Adipose tissue (tissue), 3 donors: ENCODE data around the gene TLE3. TPM values are rescaled to one million over a fixed set of nuclear protein-coding genes. Genes with fewer than 3 reads are reported as not detected.

Source experiments
- H3K27ac ChIP-seq: one replicate; pipeline ENCODE4 v1.5.1; 2013; ENCODE audit warnings: low read depth, low read length
- WGBS, 3 donors: extraction: QIAGEN DNeasy Blood & Tissue Kit; methylation state at CpG; one replicate each; pipeline ENCODE4 v1.1.7; 2013; 5-methylcytosine and 5-hydroxymethylcytosine counted together
- polyA plus RNA-seq, 3 donors: library from polyadenylated mRNA; stranded (reverse); fragments of 200-250 nt; gene quantifications; one replicate each; pipeline ENCODE4 v1.2.3, GENCODE V29; 2013
- donor health status: healthy with polysubstance abuse.
- donor health status: Bipolar disorder and iron deficiency.
- donor health status: healthy.

TLE3 gene
- polyA plus RNA-seq, 3 donors = 6.0 to 34.2 (median 31.4) TPM

DNA sequence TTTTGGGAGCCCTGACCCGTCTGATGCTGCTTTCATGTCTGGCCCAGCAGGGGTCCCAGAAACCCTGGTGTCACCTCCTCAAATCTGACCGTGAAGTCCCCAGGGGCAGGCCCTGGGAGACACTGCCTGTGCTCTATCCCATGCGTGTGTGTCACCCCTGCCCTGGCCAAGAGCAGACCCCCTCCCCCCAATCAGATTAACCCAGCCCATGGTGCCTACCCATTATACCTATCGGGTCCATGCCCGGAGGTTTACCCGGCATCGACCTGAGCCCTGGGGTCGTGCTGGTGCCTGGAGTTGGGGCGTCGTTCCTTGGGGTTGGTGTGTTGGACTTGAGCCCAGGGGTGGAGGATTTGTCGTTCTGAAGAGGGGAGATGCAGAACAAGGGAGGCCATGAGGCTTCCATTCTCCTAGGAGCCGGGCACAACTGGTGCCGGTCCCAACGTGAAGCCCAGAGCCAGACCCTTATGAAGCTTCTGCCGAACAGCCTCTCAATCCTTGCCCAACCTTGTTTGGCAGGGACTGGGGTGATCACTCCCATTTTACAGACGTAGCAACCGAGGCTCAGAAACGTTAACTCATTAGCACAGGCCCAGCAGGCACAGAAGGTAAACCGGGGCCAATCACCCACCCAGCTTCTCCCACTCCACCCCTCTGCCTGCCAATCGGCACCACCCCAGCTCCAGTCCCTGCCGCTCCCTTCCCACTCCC, 39.6 kb downstream of the TLE3 start:
- WGBS, 3 donors = 91 to 95% (median 92%) methylated on average over 21 of the region's 21 CpGs

DNA sequence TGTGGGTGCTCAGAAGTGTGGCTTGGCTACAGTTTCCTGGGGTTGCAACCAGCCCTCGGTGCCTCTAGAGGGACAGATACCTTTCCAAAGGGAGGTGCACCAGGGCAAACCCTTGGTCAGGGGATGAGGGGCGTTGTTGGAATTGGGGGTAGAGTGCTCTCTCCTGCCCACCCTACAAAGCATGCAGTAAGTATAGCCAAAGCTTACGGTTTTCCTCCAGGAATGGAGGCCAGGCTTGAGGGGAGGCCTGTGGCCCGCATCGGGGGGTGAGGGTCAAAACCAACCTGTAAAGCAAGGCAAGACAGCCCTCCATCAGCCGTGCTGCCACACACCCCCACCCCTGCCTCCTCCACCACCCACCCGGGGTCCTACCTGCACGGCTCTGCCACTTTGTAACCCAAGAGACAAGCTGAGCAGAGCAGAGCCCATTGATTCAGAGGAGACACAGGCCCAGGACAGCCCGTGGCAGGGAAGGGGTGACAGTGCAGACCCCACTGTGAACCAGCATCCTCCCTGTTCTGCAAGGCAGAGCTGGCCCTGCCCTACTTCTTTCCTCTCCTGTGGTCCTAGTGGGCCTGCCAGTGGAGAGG, 41.5 kb downstream of the TLE3 start:
- no peak overlapping the region for H3K27ac ChIP-seq
- 92 to 94% (median 93%) methylated on average over 9 of the region's 9 CpGs for WGBS, 3 donors

More for the DNA sequence above, 39.6 kb downstream of the TLE3 start:
- H3K27ac ChIP-seq = no peak overlapping the region

DNA sequence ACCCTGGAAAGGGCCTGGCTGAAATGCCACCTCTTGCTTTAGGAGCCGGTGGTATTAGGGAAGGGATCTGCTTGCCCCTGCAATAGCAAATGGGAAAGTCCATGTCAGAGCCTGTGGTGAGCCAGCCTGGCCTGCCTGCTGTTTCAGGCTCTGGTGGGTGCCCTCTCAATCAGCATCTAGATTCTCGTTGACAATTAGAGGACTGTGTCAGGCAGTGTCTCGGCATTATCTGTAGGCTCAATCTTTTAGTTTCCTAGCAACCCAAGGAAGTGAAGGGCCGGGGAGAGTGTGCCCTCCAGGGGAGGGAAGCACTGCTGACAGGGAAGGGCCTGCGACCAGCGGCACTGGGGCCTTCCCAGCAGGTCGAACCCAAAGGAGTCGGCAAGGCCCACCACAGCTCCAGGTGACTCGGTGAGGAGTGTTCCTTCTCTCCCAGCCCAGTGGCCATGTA, 42.1 kb downstream of the TLE3 start:
- H3K27ac ChIP-seq = no peak overlapping the region
- 80 to 89% (median 83%) methylated on average over 9 of the region's 9 CpGs for WGBS, 3 donors

DNA sequence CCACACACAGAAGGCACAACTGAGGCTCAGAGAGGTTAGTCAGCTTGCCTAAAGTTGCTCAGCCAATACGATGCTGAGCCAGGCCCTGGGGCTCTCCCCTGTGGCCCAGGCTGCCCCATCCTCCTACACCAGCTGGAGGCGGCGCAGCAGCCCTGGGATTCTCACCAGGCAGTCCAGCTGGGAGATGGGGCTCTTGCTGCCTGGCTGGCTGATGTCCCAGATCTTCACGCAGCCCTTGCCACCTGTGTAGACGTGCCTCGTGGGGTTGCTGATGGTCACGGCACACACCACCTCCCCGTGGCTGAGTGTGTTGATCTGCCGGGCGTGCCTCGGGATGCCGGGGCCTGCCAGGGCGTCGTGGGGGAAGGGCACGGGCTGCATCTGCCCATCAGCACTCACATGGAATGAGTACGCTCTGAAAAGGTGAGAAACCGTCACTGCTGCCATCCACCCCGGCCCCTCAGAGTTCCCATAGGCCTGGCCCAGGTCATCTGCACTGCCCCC, 42.8 kb downstream of the TLE3 start:
- 87 to 92% (median 90%) methylated on average over 18 of the region's 18 CpGs for WGBS, 3 donors
- H3K27ac ChIP-seq = no peak overlapping the region

DNA sequence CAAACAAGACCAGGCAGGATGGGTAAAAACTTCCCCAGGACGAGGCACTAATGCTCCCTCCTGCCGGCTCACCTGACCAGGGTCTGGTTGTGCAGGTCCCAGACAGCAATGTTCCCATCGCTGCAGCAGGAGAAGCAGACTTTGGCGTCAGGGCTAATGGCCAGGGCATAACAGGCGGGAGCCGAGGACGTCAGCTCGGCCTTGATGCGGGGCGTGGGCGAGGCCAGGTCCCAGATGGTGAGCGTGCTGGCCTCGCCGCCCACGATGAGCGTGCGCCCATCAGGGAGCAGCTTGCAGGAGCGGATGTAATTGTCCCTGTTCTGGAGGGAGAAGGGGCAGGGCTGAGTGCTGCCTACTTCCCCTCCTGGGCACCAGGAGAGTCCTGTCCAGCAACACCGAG, 43.4 kb downstream of the TLE3 start:
- WGBS, 3 donors = 89 to 95% (median 93%) methylated on average over 19 of the region's 19 CpGs

DNA sequence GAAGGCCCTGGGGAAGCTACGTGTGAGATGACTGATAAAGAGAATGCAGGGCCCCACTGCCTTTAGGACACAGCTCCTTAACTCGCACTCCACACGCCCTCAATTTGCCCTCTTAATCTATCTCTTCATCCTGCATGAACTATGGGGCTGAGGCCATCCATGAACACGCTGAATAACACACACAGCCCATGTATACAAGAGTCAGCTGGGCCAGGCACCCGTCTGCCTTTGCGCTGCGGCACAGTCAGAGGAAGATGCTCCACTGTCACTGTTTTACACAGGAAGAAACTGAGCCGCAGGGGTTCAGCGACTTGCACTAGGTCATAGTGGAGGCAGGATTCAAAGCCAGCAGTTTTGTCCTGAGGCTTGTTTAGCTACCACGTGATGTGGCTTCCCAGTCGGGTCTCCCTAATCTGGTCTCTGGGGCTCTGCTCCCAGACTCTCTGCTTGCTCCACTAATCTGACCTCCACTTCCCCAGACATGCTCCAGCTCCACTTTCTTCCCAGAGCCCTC, 43.9 kb downstream of the TLE3 start:
- 59 to 88% (median 72%) methylated on average over 11 of the region's 11 CpGs for WGBS, 3 donors

More for the DNA sequence above, 43.4 kb downstream of the TLE3 start:
- no peak overlapping the region for H3K27ac ChIP-seq

DNA sequence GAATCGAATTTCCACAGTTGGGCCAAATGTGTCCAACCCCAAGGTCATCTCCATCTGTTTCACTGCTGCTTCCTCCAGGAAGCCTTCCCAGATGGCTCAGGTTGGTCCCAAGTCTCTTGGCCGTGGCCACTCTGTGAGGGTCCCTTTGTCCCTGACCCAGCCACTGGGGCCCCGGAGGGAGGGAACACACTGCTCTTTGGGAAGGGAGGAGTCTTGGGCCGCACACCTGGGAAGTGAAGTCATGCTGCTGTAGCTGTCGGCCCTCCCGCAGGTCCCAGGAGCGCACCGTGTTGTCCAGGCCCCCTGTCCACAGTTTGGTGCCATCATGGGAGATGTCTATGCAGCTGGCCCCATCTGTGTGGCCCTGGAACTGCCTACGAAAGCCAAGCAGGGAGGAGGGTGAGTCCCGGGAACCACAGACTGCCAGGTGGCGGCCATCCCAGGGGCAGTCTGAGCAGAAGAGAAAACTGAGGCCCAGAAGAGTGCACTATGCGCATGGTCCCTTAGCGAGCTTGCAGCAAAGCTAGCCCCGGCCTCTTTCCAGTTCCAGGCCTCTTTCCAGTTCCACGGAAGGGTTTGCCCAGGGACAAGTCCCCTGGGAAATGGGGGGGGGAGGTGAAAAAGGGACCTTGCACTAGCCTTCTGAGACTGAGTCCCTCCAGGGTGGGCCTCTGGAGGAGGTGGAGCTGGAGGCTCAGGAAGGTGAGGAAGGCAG, 44.6 kb downstream of the TLE3 start:
- WGBS, 3 donors = 82 to 90% (median 84%) methylated on average over 15 of the region's 15 CpGs
- H3K27ac ChIP-seq = no peak overlapping the region

More for the DNA sequence above, 43.9 kb downstream of the TLE3 start:
- no peak overlapping the region for H3K27ac ChIP-seq

DNA sequence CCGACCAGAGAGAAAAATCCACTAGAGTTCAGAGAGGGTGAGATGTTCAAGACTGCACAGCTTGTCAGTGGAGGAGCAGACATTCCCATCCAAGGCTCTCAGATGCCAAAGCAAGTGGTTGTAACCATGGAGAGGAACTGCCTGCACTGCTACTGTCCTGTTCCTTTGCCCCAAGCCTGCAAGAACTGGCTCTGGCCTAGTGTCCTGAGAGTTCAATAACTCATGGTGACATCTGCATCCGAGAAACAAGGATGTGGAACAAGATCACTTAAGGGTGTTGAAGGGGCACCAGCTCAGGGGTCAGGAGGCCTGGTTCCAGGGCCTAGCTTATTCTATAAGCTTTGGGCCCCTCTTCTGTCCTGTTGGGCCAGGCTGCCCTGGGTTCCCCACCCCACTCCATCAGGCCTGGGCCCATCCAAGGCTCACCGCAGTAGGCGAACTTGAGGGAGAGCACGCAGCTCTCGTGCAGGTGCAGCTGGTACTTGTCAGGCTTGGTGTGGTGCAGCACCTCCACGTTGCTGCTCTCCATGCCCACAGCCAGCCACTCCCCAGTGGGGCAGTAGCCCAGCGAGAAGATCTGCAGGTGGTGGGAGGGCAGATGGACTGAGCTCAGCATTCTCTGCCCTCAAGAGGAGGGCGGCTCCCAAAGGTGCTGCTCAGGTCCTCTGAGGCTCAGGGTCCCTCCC, 45.6 kb downstream of the TLE3 start:
- no peak overlapping the region for H3K27ac ChIP-seq
- WGBS, 3 donors = 88 to 91% (median 90%) methylated on average over 9 of the region's 9 CpGs

DNA sequence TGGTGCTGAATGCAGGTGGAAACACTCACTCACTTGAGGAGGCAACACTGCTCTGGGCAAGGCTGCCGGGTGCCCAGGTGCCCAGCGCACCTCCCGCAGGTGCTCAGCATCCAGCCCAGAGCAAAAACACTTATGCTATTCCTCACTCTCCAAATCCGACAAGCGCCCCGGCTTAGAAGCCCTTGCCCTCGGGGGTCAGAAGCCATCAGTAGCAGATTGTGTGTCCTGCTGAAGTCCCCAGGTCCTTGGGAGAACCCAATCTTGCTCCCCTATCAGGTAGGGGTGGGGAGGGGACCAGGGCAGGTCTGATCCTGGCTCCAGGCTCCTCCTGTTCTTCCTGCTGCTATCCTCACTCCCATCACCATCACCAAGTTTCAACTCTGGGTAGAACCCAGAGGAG, 46.7 kb downstream of the TLE3 start:
- no peak overlapping the region for H3K27ac ChIP-seq
- 89 to 97% (median 95%) methylated on average over 7 of the region's 7 CpGs for WGBS, 3 donors

DNA sequence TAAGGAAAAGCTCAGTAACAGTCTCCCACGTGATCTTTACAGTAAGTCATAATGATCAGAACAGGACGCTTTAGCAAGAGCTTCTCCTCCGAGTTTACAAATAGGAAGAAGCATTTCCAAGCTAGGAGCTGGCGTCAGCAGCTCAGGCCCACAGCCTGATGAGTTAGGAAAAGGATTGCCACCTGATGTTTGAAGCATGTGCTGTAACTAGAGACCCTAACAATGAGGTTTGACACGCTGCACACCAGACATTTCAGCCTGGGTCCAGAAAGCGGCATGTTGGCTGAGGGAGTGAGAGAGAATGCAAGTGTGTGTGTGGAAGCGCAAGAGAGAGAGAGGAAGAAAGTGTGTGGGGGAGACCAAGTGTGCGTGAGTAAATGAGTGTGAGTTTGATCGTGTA, 47.3 kb downstream of the TLE3 start:
- 88 to 94% (median 89%) methylated on average over 9 of the region's 9 CpGs for WGBS, 3 donors
- H3K27ac ChIP-seq = no peak overlapping the region

DNA sequence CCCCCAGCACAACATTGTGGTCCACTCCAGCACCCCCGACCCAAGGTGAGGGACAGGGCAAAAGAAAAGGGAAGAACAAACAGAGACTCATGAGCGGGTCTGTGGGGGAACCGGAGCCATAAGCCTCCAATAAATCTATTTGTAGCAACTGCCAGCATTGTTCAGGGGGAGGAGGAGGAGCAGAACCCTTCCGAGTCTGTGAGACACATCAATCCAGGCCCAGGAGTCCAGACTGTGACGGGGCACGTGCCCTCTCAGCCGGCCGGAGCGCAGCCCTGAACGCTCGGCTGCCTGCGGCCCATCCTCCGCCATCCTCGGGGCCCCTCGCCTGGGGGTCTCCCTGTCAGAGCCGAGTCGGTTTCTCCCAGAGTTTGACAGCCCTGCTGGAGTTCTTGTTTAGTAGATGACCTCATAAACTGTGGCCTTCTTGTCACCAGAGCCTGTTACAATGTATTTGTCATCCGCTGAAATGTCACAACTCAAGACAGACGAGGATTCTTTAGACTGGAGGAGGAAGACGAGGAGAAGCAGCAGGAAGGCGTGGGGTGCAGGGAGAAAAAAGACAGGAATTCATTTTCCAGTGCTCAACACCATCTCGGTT, 47.9 kb downstream of the TLE3 start:
- no peak overlapping the region for H3K27ac ChIP-seq
- WGBS, 3 donors = 85 to 89% (median 88%) methylated on average over 22 of the region's 22 CpGs

DNA sequence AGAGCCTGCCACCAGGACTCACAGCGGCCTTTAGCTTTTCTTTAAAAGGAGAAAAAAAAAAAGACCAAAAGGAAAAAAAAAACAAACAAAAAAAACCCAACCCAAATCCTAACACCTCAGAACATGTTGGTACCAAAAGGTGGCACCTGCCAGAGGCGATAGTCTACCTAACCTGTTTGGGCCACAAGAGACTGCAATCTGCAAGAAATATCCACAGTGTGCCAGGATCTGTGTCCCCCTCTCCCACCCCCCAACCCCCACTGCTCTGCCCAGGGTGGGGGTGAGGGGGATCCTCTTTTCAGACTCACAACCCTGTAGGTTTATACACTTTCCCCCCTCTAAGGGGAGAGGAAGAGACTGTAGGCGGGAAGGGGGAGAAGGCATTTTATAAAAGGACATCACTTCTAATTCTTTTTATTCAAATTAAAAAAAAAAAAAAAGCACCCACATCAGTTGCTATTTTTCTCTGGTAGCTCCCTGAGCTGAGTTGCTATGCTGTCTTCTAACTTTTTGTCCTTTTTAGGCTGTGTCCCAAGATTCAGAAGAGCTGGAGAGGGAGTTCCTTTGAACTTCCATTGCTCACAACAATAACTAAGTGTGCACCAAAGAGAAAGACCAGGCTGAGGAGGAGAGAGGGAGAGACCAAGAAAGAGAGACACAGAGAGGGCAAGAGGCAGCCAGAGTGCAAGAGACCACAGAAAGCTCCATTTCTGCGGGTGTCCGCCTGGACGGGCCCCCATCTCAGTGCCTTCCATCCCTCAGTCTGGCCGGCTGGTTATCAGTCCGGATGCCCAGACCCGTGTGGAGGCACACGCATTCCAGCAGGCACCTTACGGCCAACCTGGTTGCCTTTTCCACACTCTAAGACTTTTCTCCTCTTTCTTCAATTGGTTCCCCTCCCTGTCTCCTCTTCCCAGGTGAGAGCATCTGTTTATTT, 48.9 kb downstream of the TLE3 start:
- H3K27ac ChIP-seq = no peak overlapping the region

DNA sequence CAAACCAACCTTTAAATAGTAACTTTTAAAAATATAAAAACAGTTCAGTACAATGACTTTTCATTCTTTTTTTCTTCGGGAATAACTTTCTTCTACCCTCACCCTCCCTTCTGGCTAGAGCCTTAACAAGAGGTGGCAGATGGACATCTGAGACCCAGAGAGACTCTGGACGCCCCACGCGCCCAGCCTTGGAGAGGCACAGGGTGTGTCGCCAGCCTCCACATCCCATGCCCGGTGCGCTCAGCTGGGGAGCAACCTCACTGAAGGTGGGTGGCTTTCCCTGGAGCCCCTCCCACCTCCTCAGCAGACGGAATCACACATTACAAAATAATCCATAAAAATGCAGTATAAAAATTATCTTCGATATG, 49.5 kb downstream of the TLE3 start:
- WGBS, 3 donors = 77 to 92% (median 91%) methylated on average over 9 of the region's 9 CpGs
- H3K27ac ChIP-seq = no peak overlapping the region

More for the DNA sequence above, 48.9 kb downstream of the TLE3 start:
- 95 to 96% (median 95%) methylated on average over 11 of the region's 11 CpGs for WGBS, 3 donors

DNA sequence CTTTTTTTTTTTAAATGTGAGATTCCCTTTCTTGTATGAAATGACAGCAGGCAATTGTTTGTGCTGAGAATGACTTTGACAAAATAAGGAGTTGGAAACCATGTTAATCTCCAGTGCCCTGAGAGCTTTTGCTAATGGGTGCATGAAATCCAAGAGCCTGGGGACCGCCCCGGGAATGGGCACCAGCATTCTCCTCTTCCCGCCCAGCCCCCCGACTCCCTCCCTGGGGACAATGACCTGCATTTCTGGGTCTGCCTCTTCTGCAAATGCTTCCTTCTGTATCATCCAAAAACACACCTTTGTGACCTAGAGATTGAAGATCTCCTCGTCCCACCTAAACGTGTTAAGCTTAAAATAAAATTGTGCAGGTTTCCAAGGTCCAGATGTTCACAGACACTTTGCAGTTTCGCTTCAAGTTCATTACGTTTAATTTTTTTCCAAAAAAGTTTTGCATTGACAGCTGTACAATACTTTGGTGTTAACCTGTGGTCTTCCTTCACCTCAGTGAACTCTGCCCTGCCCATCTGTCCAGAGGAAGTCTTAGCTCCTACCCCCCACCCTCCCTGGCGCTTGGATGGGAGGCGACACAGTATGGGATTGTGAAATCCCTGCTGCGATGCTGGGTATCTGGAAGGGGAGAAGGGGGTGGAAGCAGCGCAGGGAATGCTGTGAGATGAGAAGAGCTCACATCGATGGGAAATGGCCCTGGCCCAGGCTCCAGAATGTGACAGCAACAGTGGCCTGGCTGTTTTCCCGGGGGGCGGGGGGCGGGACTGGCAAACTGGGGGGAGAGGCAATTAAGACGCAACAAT, 50.1 kb downstream of the TLE3 start:
- 68 to 78% (median 68%) methylated on average over 17 of the region's 17 CpGs for WGBS, 3 donors

DNA sequence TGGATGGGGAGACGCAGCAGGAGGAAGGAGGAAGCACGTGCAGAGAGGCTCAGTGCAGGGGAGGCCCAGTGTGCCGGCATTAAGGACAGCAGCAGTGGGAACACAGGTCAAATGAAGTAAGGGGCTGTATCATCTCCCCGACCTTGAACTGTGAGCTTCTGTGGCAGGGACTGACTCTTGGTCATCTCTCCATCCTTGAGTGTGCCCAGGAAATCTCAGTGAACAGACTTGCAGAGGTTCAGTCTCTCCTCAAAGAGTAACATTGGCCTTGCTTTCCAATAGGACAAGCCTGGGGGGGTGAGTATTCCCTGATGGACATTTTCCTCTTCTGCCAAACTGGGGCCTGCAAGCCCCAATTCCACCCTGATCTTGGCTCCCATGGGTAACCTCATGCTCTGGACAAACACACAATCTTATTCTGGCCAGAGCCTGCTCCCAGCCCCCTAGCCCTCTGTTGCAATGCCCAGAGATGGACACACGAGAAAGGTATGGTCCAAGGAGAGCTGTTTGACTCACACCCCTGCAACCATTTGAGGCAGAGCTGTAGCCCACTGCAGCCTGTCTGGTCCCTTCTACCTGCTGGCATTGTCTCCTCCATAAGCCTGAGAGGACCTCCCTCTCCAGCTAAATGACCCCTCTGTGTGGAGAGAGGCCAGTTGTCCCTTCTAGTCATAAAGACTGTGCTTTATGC, 50.9 kb downstream of the TLE3 start:
- WGBS, 3 donors = 85 to 91% (median 88%) methylated on average over 5 of the region's 5 CpGs
- no peak overlapping the region for H3K27ac ChIP-seq

More for the DNA sequence above, 50.1 kb downstream of the TLE3 start:
- no peak overlapping the region for H3K27ac ChIP-seq

DNA sequence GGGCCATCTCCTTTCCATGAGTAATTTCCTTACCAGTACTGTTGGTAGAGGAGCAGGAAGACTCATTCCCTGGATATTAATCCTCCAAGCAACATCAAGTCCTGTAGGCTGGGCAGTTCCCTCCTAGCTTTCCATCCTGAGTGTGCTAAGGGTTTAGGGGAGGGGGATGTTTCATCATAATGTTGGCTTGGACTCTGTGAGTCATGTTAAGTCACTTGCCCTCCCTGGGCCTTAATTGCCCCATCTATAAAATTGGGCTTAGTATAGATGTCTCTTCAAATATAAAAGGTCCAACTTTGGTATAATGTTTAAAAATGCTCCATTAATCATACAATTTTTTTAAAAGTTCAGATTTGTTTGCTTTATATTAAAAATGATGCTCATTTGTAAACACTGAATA, 52.7 kb downstream of the TLE3 start:
- no peak overlapping the region for H3K27ac ChIP-seq
